Measurements from ENCODE around the gene RAC2. TPM values are rescaled to one million over a fixed set of nuclear protein-coding genes. Genes with fewer than 3 reads are reported as not detected.

The RAC2 gene
- not detected in 2 replicates for total RNA-seq (2014; rRNA removed; shearing (Covaris generic))

GRCh38 chr22:37244114-37244921, at the start of gene RAC2:
Gene RAC2, minus strand, starts transcription at chr22:37244269. Its CDS starts 121 bp downstream, at chr22:37244148.
- no peak for DNase-seq
- 0 out of 2 replicates have a peak, but pooled peaks cover 6% of the 10 kb centered on the region for H3K27me3 ChIP-seq

GRCh38 chr22:37293172-37293571, 49.1 kb upstream of the RAC2 start:
- no peak for DNase-seq
- Histone ChIP-seq H3K27ac (no peak overlapping the region), H3K9me3 (replicated peaks) (no peaks in the 10 kb centered on the region), H3K27me3 (no peaks in the 10 kb centered on the region), H3K36me3 (no peaks in the 10 kb centered on the region), H3K4me1 (no peaks in the 10 kb centered on the region), H3K4me3 (no peak overlapping the region)

More at GRCh38 chr22:37244114-37244921, at the start of gene RAC2:
- Histone ChIP-seq H3K27ac (no peak within 1 kb of the TSS), H3K4me1 (no peaks in the 10 kb centered on the region), H3K36me3 (no peaks in the 10 kb centered on the region), H3K4me3 (no peak within 1 kb of the TSS), H3K9me3 (replicated peaks) (no peaks in the 10 kb centered on the region)

GRCh38 chr22:37292641-37293040, 48.6 kb upstream of the RAC2 start:
- Histone ChIP-seq H3K4me1 (no peaks in the 10 kb centered on the region), H3K9me3 (replicated peaks) (no peaks in the 10 kb centered on the region), H3K27ac (no peak overlapping the region), H3K4me3 (no peak overlapping the region), H3K36me3 (no peaks in the 10 kb centered on the region), H3K27me3 (no peaks in the 10 kb centered on the region)
- DNase-seq, result no peak

GRCh38 chr22:37291559-37292298, 47.7 kb upstream of the RAC2 start:
- no peaks in the 10 kb centered on the region for H3K27me3 ChIP-seq
- DNase-seq, result no peak

DNA sequence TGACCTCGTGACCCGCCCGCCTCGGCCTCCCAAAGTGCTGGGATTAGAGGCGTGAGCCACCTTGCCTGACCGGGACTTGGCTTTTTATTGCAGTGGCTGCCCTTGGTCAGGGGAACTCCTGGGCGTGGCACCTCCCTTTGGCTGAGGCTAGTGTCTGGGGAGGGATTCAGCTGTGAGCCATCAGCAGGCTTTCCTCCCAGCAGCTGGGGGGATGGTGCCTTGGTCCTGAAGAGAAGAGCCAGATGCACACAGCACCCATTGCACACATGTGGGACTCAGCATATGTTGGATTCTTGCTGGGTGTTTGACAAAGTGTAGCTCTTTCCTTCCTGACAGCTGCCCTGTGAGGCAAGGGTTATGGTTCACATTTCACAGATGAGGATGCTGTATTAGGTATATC, 46.7 kb upstream of the RAC2 start:
- Histone ChIP-seq H3K4me3 (no peak overlapping the region), H3K27ac (no peak overlapping the region), H3K9me3 (replicated peaks) (no peaks in the 10 kb centered on the region), H3K4me1 (no peaks in the 10 kb centered on the region), H3K27me3 (no peaks in the 10 kb centered on the region), H3K36me3 (no peaks in the 10 kb centered on the region)
- DNase-seq, result no peak

More at GRCh38 chr22:37291559-37292298, 47.7 kb upstream of the RAC2 start:
- H3K4me1 ChIP-seq, result no peaks in the 10 kb centered on the region
- no peak overlapping the region for H3K4me3 ChIP-seq
- no peak overlapping the region for H3K27ac ChIP-seq
- H3K36me3 ChIP-seq, result no peaks in the 10 kb centered on the region
- no peaks in the 10 kb centered on the region for H3K9me3 ChIP-seq (replicated peaks)

DNA sequence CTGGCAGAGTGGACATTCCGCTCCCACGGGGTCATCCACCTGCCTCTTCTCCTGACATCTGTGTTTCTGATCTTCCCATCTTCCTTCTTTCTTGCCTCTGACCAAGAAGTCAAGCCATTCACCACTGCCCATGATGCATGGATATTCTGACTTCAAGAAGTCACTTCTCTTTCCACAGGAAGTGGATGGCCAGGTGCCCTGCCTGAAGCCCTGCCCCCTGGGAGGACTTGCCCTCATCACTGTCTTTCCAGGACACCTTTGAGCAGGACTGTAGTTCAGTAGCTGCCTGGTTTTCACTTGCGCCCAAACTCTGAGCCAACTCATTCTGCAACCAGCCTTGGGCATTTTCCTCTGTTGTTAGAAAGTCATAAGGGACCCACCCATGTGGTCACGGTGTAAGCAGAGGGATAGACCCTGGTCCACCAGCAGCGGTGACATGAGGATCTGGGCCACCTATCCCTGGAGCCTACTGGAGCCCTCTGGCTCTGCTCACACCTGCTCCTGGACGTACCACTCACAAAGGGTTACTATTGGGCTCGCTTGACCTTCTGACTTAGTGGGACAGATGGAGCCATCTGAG, 45.2 kb upstream of the RAC2 start:
- no peaks in the 10 kb centered on the region for H3K4me1 ChIP-seq
- no peaks in the 10 kb centered on the region for H3K9me3 ChIP-seq (replicated peaks)
- no peak for DNase-seq
- H3K36me3 ChIP-seq, result no peaks in the 10 kb centered on the region
- H3K27me3 ChIP-seq, result no peaks in the 10 kb centered on the region
- H3K4me3 ChIP-seq, result no peak overlapping the region
- no peak overlapping the region for H3K27ac ChIP-seq

GRCh38 chr22:37288521-37288920, 44.5 kb upstream of the RAC2 start:
- Histone ChIP-seq H3K36me3 (no peaks in the 10 kb centered on the region), H3K27me3 (no peaks in the 10 kb centered on the region), H3K9me3 (replicated peaks) (no peaks in the 10 kb centered on the region)

GRCh38 chr22:37287550-37287951, 43.5 kb upstream of the RAC2 start:
- DNase-seq, result no peak
- Histone ChIP-seq H3K27me3 (no peaks in the 10 kb centered on the region; the same call in 1 of the 2 replicates), H3K4me1 (no peaks in the 10 kb centered on the region), H3K9me3 (replicated peaks) (no peaks in the 10 kb centered on the region), H3K27ac (no peak overlapping the region), H3K4me3 (no peak overlapping the region), H3K36me3 (no peaks in the 10 kb centered on the region)

More at GRCh38 chr22:37288521-37288920, 44.5 kb upstream of the RAC2 start:
- Histone ChIP-seq H3K4me1 (no peaks in the 10 kb centered on the region), H3K4me3 (no peak overlapping the region), H3K27ac (no peak overlapping the region)
- DNase-seq, result no peak

GRCh38 chr22:37285937-37286336, 41.9 kb upstream of the RAC2 start:
- Histone ChIP-seq H3K4me3 (no peak overlapping the region), H3K27ac (no peak overlapping the region), H3K36me3 (no peaks in the 10 kb centered on the region), H3K9me3 (replicated peaks) (no peaks in the 10 kb centered on the region), H3K4me1 (no peaks in the 10 kb centered on the region), H3K27me3 (no peaks in the 10 kb centered on the region; the same call in 1 of the 2 replicates)
- DNase-seq, result no peak

DNA sequence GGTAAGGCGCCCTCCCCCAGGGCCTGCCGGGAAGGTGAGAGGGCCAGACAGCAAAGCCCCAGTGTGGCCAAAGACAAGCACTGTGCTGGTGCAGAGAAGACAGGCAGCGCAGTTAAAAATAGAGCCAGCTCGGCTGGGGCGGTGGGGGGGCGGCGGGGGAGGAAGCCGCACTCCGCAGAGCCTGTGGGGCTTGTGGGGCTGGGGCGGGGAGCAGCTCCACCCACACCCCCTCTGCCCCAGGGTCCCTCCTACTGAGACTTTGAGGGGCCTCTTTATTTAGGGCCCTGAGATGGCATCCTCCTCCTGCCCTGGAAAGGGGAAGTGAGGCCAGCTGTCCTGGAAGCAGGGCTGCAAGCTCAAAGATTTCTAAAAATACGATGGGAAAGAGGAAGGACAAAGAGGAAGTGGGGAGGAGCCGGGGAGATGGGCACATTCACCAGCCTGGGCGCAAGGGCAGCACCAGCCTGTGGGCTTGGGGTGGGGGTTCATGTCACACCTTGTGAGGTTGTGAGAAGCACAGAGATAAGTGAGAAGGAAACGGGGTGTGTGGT, 40.8 kb upstream of the RAC2 start:
- no peaks in the 10 kb centered on the region; the same call in 1 of the 2 replicates for H3K27me3 ChIP-seq
- H3K36me3 ChIP-seq, result no peaks in the 10 kb centered on the region
- H3K27ac ChIP-seq, result no peak overlapping the region
- H3K4me3 ChIP-seq, result no peak overlapping the region
- no peaks in the 10 kb centered on the region for H3K9me3 ChIP-seq (replicated peaks)
- no peak for DNase-seq
- H3K4me1 ChIP-seq, result no peaks in the 10 kb centered on the region

DNA sequence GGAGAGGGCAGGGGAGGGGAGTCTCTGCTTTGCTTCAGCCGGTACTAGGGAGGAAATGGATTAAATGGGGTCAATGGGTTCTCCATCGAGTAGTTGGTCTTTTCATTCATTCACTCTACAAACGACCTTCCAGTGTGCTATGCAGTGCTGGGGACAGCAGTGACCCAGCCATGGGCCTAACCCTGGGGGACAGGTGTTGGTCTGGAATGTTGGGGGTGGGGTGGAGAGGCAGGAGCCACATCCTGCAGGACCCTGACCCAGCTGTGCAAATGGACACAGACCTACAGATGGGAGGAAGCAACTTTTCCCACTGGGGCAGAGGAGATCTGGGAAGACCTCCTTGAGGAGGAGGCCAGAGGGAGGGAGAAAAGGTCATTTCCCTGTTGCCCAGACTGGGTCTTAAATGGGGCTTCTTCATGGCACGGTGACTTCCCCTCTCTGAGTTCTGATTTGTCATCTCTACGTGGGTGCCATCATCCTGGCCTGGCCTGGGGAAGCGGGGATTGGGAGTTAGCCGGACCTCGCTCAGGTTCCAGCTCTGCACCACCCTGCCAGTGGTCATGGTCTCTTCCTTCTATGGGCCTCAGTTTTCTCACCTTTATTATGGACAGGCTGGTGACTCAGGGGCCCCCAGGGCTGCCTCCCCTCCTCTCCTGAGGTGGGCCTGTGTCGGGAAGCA, 40.2 kb upstream of the RAC2 start:
- Histone ChIP-seq H3K36me3 (no peaks in the 10 kb centered on the region), H3K9me3 (replicated peaks) (no peaks in the 10 kb centered on the region), H3K27ac (no peak overlapping the region), H3K4me1 (no peaks in the 10 kb centered on the region), H3K4me3 (no peak overlapping the region), H3K27me3 (no peaks in the 10 kb centered on the region; the same call in 1 of the 2 replicates)
- no peak for DNase-seq

DNA sequence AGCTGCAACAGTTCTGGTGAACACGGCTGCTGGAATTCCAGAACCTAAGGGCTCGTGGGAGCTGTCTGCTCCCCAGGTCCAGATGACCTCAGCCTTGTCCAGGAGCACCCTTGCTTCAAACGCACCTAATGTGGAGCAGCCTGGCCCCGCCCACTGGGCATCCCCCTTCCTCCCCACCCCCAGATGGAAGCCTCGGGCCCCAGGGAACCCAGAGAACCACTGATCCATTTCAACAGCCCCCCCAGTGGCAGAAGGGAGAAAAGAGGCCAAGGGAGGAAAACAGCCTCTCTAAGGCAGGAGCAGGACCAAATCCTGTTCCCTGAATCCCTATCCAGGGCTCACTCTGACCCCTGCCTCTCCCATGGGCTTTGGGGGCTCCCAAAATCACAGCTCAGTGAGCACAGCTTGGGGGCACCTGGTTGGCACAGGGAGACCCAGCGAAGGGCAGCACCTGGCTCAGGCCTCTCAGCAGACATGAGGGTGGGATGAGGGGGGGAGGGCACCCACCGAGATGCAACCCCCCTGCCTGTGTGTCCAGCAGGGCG, 39.4 kb upstream of the RAC2 start:
- no peaks in the 10 kb centered on the region for H3K36me3 ChIP-seq
- no peak for DNase-seq
- H3K27me3 ChIP-seq, result no peaks in the 10 kb centered on the region; the same call in 1 of the 2 replicates
- no peaks in the 10 kb centered on the region for H3K4me1 ChIP-seq
- H3K9me3 ChIP-seq (replicated peaks), result no peaks in the 10 kb centered on the region
- no peak overlapping the region for H3K4me3 ChIP-seq
- no peak overlapping the region for H3K27ac ChIP-seq

GRCh38 chr22:37282385-37282677, 38.3 kb upstream of the RAC2 start, which contains the start of gene CYTH4:
Gene CYTH4, plus strand, starts transcription at chr22:37282508. Its CDS starts 62 bp downstream, at chr22:37282570.
- Histone ChIP-seq H3K4me1 (no peaks in the 10 kb centered on the region), H3K9me3 (replicated peaks) (no peaks in the 10 kb centered on the region), H3K27me3 (no peaks in the 10 kb centered on the region; the same call in 1 of the 2 replicates), H3K27ac (no peak within 1 kb of the TSS), H3K4me3 (no peak within 1 kb of the TSS), H3K36me3 (no peaks in the 10 kb centered on the region)
- no peak for DNase-seq
